ENCODE measurements around the gene RBFOX1. TPM values are rescaled to one million over a fixed set of nuclear protein-coding genes. Genes with fewer than 3 reads are reported as not detected.

RBFOX1 gene
- total and polyA plus RNA-seq, 10 of the 15 experiments (the other 5 are each of a cell fraction or from before 2014, with no cell fraction given), result 0.87 TPM; not detected in 9

GRCh38 chr16:7566360-7566759, 233.7 kb downstream of the RBFOX1 start:
- TF ChIP-seq ELK1 (IDR thresholded peaks at IDR 0.05; ENCODE audit: low read depth, low read length) (no peak), GATAD2B (conservative IDR thresholded peaks at IDR 0.05; ENCODE audit: low read depth) (no peak), RELB (IDR thresholded peaks at IDR 0.05; ENCODE audit: low read depth) (no peak), ZNF622 (IDR thresholded peaks at IDR 0.05) (no peak), NR2C1 (IDR thresholded peaks at IDR 0.05) (no peak), SP1 (IDR thresholded peaks at IDR 0.05; ENCODE audit: low read depth, low read length) (no peak), RAD21 (IDR thresholded peaks at IDR 0.05; ENCODE audit: insufficient read depth, low read depth, low read length) (no peak), ZSCAN29 (IDR thresholded peaks at IDR 0.05) (no peak), TCF7 (IDR thresholded peaks at IDR 0.05; ENCODE audit: borderline replicate concordance) (no peak), ZNF217 (IDR thresholded peaks at IDR 0.05) (no peak), SREBF1 (IDR thresholded peaks at IDR 0.05; ENCODE audit: low read length) (no peak)
- TF ChIP-seq, protein P1, sequence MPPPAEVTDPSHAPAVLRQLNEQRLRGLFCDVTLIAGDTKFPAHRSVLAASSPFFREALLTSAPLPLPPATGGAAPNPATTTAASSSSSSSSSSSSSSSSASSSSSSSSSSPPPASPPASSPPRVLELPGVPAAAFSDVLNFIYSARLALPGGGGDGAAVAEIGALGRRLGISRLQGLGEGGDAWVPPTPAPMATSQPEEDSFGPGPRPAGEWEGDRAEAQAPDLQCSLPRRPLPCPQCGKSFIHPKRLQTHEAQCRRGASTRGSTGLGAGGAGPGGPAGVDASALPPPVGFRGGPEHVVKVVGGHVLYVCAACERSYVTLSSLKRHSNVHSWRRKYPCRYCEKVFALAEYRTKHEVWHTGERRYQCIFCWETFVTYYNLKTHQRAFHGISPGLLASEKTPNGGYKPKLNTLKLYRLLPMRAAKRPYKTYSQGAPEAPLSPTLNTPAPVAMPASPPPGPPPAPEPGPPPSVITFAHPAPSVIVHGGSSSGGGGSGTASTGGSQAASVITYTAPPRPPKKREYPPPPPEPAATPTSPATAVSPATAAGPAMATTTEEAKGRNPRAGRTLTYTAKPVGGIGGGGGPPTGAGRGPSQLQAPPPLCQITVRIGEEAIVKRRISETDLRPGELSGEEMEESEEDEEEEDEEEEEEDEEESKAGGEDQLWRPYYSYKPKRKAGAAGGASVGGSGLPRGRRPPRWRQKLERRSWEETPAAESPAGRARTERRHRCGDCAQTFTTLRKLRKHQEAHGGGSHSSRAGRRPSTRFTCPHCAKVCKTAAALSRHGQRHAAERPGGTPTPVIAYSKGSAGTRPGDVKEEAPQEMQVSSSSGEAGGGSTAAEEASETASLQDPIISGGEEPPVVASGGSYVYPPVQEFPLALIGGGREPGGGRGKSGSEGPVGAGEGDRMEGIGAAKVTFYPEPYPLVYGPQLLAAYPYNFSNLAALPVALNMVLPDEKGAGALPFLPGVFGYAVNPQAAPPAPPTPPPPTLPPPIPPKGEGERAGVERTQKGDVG (CRISPR knock-in tag; IDR thresholded peaks at IDR 0.05), result no peak
- FAIRE-seq (no peak), DNase-seq (ENCODE audit: low read depth, low spot score) (no peak), ATAC-seq (no peak)
- Histone ChIP-seq H3K4me1 (ENCODE audit: control insufficient read depth, insufficient read depth, low read length) (no peaks in the 10 kb centered on the region), H3K27me3 (replicated peaks in 1 of 2; ENCODE audit: control insufficient read depth in 2 of 2, insufficient read depth in 2 of 2, low read length in 1 of 2) (no peaks in the 10 kb centered on the region), H3K27ac (ENCODE audit: control insufficient read depth, insufficient read depth) (no peak overlapping the region), H3K9me3 (replicated peaks; ENCODE audit: control insufficient read depth, insufficient read depth, low read length) (no peaks in the 10 kb centered on the region; the same call in 2 of the 3 replicates), H2AFZ (ENCODE audit: control insufficient read depth, low read depth, low read length) (no peak overlapping the region), H3K36me3 (ENCODE audit: control insufficient read depth in 2 of 2, insufficient read depth in 2 of 2, low read length in 1 of 2) (no peaks in the 10 kb centered on the region), H3K4me2 (ENCODE audit: control insufficient read depth, insufficient read depth) (no peak overlapping the region), H3K79me2 (ENCODE audit: control insufficient read depth, insufficient read depth, low read length) (no peaks in the 10 kb centered on the region), H4K20me1 (ENCODE audit: control insufficient read depth, insufficient read depth) (no peaks in the 10 kb centered on the region), H3K4me3 (no peak overlapping the region), H3K9ac (ENCODE audit: control insufficient read depth, insufficient read depth, low read length) (no peak overlapping the region)
- SMC1A ChIA-PET (ENCODE audit: uncharacterized antibody, unreplicated experiment), result no interaction called here
- POLR2A ChIA-PET, result no interaction called here
- in situ Hi-C loops (cut with MboI), result no loop called here
- 54% methylated on average over 9 of the region's 9 CpGs for WGBS (ENCODE audit: insufficient coverage, insufficient replicate concordance, low lambda C conversion rate, missing lambda C conversion rate)
- CTCF ChIA-PET, result no interaction called here
- RAD21 ChIA-PET (ENCODE audit: unreplicated experiment), result no interaction called here
- BruUV-seq (replicated peaks), result no TSS peak
- intact Hi-C loops (cut with micrococcal nuclease; ENCODE audit: unreplicated experiment), result no loop called here

All from GM12878 (cell line).